ENCODE measurements around the gene SEC24D.

The SEC24D gene

DNA sequence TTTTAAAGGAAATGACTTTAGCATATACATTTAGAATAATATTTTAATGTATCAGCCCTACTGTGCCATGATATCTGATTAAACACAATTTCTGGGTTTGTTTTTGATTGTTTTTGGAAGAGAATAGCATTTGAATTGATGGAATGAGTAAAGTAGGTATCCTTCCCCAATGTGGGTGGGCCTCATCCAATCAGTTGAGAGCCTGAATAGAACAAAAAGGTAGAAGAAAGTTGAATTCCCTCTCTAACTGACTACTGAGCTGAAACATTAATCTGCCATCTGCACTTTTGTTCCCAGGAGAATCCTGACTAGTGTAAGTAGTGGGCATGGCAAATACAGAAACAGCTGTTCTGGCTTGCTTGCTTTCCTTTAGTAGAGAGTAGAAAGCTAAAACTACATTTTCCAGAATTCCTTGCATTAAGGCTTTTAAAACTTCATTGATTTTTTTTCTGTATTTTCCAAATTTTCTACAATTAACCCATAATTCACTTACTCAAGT lies 9.7 kb upstream of the SEC24D start:
- DNase-seq (ENCODE audit: low read depth), result no peak

DNA sequence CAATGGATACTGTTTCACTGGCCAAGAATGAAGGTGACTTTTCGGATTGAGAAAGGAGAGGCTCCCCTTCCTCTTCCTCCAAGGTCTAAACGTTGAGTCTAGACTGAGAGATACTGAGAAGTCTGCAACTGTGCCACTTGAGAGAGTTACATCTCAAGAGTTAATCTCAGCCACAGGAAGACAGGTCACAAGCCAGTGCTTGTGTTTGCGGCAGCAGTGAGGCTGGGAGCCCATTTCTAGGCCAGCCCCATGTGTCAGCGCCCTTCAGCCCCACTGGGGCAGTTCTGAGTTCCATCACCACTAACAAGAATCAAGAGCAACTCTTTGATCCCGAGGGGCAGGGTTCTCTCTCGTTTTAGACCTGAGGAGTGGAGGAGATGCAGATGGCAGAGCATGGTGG lies 7.3 kb upstream of the SEC24D start:
- DNase-seq (ENCODE audit: low read depth), result no peak

DNA sequence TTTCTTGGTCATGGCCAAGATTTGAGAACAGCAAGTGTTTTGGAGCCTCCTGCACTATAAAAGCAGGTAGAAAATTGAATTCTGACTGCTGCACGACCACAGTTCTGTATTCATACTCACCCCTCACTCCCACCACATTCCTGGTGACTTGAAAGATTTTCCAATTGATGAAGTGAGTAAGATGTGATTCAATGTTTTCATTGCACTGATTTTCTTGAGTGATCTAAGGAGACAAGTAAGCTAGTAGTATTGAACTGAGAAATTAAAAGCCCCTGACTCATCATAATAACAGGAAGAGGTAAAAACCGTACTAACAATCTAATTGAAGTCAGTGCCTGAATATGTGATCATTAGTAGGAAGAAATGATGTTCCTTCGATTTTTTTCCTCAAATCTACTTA lies 6.1 kb upstream of the SEC24D start:
- no peak for DNase-seq (ENCODE audit: low read depth)

DNA sequence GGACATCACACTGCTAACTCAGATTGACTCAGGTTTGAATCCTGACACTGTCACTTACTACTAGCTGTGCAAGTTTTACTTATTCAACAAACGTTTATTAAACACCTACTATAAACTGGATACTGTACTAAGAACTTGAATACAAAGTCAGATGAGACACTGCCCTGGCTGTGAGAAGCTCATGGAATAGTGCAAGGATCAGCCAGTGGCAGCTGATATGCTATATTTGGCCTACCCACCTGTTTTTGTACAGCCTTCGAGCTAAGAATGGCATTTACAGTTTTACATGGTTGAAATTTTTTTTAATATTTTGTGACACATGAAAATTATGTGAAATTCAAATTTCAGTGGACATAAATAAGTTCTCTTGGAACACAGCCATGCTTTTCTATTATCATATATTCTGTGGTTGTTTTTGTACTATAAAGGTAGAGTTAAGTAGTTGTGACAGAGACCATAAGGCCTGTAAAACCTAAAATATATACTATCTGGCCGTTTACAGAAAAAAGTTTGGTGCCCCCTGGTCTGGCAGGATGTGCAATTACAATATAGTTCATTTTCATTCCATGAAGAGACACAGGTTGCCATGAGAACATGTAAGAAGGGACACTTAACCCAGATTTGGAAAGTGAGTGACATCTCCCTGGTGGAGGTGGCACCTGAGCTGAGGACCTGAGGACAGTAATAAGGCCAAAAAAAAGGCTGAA lies 3.4 kb upstream of the SEC24D start:
- DNase-seq (ENCODE audit: low read depth), result no peak

DNA sequence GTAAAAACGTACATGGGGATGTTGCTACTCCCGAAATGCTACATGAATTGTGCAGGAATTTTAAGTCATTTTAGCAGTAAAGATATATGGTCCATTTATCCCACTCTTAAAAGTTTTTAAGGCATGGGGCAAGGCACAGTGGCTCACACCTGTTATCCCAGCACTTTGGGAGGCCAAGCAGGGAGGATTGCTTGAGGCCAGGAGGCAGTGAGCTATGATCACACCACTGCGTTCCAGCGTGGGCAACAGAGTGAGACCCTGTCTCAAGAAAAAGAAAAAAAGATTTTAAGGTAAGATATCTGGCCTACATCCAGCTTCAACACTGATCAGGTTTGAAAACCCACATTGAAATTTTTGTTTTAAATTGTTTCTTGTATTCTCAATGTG lies 1.2 kb upstream of the SEC24D start:
- DNase-seq (ENCODE audit: low read depth), result no peak

GRCh38 chr4:118836301-118837120 lies 585 bp upstream of the SEC24D start:
- peak; percentile 40 for DNase-seq (ENCODE audit: low read depth)

DNA sequence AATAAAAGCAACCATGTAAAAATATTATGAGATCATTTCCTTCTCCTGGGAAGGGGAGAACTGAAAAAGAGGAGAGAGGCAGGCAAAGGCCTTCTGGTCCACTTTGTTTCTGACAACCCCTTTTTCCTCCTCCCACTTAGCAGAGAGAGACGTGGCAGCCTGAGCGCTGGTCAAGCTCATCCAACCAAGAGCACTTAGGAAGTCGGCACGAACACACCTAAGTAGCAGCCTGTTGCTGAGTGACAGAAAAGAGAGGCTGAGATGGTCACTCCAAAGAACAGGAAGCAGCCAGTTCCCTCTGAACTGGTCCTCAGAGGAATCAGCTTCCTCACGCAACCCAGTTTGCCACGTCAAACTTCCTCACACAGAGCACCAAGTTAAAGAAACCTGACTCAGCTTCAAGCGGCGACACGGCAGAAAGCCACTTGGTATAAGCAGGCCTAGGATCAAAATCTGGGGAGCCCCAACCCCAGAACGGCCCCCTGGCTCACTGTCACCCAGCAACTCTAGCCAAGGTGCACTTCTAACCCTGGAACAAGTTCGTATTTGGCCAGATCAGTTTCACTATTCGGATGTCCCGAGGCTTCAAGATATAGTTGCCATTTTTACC lies 861 bp downstream of the SEC24D start:
- peak; percentile 11 for DNase-seq (ENCODE audit: low read depth)

GRCh38 chr4:118834070-118834469 lies 1.9 kb downstream of the SEC24D start:
- no peak for DNase-seq (ENCODE audit: low read depth)

DNA sequence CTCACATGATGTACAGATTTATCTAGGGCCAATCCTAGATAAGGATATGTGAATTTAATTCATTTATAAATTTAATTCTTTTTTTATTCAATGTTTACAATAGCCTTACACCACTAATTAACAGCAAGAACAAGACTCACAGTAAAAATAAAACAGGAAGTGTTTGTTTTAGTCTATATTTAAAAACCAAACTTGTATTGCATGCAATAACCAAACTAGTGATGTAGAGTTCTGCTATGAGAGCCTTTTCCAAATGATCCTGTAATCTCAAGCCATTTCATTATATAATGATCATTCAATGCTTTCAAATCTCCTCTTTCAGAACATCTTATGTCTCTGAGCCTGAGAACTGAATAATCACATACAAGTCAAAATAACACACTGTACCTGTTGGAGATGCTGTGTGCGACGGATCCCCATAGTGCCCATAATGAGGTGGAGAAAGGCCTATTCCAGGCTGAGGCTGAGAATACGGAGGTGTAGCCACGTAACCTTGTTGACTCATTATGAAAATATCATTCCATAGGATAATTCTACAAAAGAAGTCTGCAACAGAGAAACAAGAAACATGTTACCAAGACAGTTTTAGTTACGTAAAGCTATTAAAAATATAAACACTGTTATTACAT lies 2.6 kb downstream of the SEC24D start:
- no peak for DNase-seq (ENCODE audit: low read depth)

- DNase-seq (ENCODE audit: low read depth), result no peak
Measured at GRCh38 chr4:118829107-118829506, 6.8 kb downstream of the SEC24D start.

DNA sequence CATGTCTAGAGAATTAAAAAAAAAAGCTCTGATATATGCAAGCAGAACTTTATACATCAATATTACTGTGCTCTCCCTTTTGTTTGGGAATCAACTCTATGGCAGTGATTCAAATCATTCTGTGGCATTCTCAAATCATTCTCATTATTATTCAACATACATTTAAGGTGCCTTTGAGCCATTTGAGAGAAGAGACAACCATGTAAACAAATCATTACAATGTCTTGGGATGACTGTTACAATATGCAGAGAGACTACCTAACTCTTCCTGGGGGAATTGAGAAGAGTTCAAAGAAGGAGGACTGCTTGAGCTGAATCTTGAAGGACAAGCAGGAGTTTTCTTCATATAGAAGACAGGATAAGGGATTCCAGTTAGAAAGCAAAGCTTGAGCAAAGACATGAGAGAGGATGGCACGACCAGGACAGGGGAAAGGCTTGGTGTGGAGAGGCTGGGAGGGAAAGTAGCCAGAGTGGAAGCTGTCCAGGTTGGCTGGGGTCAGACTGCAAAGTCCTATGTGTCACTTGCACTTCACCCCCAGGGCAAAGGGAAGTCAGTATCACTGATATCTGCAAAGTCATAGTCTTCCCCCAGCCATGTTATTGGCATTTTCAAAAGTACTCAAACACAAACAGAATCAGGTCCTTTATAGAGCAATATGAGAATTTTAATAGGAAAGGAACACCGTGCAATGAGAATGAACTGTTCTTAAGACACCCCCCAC lies 9.0 kb downstream of the SEC24D start:
- no peak for DNase-seq (ENCODE audit: low read depth)

DNA sequence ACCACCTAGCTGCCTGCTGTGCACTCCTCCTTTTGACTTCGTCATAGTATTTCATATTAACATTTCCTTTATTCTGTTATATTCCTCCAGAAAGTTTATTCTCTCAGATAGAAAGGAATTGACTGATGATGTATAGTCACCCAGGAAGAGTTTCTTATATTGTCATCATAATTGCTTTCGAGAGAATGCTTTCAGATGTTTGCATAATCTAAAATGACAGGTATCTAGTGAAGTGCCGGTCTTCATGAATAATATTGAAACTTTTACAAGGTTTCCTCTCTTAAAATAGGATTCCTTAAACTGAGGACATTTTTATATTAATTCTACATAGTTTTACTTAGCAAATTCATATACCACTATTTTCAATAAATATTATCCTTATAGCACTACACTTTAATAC lies 10.1 kb downstream of the SEC24D start:
- no peak for DNase-seq (ENCODE audit: low read depth)

- DNase-seq (ENCODE audit: low read depth), result no peak
Measured at GRCh38 chr4:118824141-118824540, 11.8 kb downstream of the SEC24D start.

DNA sequence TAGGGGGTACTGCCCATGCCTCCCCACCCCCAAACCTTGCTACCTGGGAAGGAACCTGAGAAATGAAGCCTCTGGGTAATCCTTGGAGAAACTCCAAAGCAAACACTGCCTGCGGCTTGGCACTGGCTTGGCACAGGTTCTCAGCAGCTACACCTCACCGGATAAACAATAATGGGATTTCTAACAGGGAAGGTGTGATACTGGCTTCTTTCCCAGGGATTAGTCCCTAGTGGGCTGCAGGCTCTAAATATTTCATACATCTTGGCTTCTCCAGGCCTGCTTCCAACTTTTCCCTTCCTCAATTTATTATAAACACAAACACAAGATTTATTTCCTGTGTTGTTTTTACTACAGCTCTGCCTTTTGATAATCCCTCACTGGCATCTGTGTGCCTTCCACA lies 12.5 kb downstream of the SEC24D start:
- DNase-seq (ENCODE audit: low read depth), result no peak

DNA sequence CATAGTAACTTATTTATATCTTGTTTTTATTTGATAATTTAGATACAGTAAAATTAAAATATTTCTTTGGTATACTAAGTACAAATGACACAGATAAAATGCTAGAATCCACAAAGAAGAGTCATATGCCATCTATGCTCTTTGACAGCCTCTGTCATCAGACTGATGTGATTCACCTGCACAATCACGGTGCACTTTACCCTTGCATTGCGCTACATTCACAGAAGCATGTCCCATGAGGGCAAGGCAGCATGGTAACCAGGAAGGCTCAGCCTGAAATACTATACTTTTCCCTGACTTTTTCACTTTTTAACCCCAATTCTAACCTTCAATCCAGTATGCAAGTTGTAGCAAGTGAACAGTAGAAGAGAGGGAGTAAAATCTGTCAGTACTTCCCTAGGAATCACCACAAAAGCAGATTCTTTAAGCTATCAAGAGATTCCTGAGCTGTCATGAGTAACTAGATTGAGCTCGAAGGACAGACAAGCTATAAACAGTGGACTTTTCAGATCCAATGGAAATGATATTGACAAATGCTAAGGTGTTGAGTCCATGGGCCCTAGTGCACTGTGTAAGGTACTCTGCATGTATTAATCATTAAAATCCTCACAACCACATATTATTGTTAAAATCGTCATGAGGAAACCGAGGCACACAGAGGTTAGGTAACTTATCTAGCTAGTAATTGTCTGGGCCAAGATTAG lies 14.2 kb downstream of the SEC24D start:
- no peak for DNase-seq (ENCODE audit: low read depth)

GRCh38 chr4:118817178-118817930 lies 18.6 kb downstream of the SEC24D start:
- no peak for DNase-seq (ENCODE audit: low read depth)

DNA sequence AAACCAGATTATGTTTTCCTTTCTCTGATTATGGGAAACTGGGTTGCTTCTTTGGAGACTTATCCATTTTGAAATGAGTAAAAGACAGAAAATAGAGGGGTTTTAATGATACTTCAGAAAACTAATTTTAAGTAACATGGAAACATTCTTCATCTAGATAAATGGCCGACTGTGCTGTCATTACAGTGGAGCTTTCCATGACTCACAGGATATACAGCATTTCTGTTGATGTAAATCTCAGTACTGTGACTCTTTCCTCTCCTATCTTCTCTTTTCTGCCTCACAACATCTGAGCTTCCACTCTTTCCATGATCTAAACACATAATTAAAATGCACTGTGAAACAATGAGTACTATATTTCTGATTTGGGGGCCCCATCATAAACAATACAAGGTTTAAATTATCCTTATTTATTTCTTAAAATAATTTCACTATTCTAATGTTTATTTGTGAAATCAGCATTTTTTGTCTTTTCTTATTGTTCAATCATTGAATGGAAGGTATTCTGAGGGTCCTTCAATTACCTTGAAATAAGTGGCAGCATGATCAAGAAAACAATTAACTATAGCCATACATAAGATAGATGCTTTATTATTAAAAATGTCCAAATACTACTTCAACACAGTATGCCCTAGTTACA lies 19.3 kb downstream of the SEC24D start:
- DNase-seq (ENCODE audit: low read depth), result no peak

DNA sequence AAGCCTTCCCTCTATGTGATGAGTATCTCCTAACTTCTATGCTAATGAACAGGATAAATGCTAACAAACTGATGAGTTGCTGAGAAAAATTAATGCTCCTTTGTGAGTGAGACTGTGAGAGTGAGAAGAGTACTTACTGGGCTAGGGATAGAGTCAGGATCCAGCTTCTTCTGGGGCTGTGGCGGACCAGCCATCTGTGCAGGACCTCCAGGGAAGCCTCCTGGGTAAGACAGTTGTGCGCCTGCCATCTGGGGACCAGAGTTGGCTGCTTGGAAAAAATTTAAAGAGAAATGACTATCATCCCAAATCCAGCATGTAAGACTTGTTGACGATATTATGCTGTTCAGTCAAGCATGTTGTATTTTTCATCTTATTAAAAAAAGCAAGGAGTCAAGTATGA lies 21.0 kb downstream of the SEC24D start:
- DNase-seq (ENCODE audit: low read depth), result no peak

GRCh38 chr4:118814058-118814457 lies 21.9 kb downstream of the SEC24D start:
- no peak for DNase-seq (ENCODE audit: low read depth)

DNA sequence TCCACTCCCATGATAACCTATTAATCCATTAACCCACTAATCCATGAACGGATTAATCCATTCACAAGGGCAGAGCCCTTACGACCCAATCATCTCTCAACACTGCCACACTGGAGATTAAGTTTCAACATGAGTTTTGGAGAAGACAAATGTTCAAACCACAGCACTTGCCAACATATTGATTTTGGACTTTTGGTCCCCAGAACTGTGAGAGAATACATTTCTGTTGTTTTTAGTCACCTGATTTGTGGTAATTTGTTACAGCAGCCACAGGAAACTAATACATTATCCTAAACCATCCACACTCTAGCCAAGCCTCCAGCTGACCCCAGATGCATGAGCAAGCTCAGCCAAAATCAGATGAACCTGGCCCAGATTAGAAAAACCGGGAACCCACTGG lies 22.4 kb downstream of the SEC24D start:
- DNase-seq (ENCODE audit: low read depth), result no peak
